Kidney glomerular epithelial cell (primary cell): ENCODE results near the gene MAGEF1.

Experiments used
- DNase-seq: peaks from one replicate; lab custom pipeline; 2025; lab: John Stamatoyannopoulos, UW

The MAGEF1 gene, protein sequence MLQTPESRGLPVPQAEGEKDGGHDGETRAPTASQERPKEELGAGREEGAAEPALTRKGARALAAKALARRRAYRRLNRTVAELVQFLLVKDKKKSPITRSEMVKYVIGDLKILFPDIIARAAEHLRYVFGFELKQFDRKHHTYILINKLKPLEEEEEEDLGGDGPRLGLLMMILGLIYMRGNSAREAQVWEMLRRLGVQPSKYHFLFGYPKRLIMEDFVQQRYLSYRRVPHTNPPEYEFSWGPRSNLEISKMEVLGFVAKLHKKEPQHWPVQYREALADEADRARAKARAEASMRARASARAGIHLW

DNA sequence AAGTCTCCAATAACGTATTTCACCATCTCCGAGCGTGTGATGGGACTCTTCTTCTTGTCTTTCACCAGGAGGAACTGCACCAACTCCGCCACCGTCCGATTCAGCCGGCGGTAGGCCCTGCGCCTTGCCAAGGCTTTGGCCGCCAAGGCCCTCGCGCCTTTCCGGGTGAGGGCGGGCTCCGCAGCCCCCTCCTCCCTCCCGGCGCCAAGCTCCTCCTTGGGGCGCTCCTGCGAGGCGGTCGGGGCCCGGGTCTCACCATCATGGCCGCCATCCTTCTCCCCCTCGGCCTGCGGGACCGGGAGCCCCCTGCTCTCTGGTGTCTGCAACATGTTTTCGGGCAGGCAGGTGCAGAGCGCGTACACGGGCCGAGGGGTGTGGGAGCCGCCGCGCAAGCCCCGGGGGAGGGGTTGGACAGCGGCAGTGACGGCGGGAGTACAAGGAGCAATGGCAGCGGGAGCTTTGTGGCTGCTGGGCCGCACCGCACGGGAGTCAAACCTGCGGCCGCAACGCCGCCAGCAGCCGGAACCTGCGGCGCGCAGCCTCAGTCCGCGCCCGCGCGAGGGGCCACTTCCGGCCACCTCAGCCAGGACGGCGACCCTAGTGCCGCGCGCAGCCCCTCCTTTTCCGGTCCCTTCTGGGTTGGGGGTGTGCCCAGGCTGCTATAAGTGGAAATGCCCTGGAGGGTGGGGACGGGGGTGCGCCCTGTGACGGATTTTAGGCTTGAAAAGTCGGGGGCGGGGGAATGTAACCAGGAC, at the start of gene MAGEF1:
Gene MAGEF1, minus strand, starts transcription at position 572 of the 755 bp plus-strand sequence. Its CDS starts 243 bp downstream, at position 329.
- peak; percentile 87 for DNase-seq

DNA sequence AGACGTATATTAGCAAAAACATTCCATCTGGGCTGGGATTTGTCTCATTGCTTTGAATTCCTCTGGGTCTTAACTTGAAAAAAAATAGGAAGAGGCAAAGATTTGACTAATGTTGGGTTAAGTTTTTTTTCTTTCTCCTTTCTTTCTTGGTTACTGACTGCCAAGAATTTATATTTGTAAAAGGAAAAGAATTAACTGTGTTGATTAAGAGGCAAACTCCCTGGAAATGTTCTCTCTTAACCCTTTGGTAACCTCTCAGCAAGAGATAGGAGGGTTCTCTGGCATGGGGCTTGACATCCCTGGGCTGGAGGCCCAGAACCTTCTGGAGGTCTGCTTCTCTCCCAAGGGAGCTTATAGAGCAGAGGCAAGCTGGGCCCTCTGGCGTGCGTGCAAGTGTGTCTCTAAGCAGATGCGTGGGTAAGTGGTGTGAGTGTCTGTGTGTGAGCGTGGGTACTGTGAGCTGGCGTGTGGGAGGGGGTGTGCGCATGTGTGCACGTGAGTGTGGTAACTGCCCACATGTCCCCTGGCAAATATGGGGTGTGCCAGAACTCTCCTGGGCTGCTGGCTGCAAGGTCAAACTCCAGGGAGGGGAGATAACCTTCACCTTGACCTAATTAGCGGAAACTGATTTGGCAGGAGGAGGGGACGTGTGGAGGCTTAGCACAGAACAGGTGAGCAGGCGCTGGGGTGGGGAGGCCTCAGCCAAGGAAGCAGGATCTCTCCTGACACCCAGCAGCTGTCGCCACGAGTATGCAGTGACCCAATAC, 49.4 kb upstream of the MAGEF1 start:
- DNase-seq, result no peak

DNA sequence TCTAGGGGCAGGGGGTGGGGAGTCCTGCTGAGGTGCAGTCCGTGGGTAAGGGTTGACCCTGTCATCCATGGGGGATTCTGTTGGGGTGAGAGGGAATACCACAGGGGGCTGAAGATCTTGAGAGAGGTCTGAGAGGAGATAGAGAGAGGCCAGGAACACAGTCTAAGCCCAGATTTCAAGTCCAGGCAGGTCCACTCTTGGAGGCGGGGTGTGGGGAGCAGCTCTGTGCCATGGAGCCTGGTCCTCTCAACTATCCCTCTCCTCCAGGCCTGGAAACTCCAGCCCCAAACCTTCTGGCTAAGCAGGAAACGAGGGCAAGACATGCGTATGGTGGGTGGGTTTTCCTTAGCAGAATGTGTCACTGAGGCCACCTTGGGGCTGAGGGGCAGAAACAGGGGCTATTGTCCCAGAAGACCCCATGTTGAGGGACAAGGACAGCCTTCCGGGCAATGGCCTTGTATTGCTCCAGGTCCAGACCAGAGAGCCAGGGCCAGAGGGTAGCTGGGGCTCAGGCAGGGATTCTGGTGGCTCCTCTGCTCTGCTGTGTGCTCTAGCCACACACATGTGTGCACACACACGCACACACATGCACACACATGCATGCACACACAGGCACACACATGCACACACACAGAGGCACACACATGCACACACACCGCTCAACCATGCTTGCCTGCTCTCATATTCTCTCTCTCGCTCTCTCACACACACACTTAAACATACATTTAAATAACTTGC, 48.6 kb upstream of the MAGEF1 start:
- DNase-seq, result no peak

DNA sequence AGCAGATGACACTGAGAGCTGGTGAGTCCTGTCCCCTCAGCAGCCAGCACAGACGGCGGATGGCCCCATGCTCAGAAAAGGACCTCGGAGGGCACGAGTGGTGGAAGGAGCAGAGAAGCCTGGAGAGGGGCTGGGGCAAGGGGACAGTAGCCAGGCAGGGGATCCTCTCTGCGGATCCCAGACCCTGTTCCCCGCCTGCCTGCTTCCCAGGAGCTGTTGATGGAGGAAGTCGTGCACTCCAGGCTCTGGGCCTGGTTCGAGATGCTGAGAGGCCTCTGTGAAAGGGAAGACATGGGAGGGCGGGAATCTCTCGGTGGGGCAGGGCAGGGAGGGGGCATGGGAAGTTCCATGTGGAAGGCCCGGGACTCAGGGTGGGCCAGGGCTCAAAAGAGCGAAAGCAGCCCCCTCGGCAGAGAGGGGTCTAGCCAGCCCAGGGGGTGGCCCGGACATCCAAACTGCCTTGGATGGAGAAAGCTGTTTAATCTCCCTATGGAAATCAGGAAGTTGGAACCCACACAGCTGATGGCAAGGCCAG, 47.9 kb upstream of the MAGEF1 start:
- DNase-seq, result no peak

DNA sequence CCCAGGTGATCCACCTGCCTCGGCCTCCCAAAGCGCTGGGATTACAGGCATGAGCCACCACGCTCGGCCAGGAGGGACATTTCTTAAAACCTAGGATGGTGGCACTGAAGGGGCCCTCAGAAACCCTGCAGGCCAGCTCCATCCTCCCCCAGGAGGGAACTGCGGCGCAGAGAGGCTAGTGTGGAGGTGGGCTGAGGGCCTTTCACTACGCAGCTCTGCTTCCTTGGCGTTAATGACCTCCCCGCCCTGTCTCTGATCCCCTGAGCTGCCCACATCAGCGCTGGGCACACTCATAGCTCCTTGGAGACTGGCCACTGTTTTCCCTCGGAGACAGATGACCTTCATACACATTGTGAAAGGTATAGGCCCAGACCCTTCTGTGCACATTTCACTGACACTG, 46.2 kb upstream of the MAGEF1 start:
- DNase-seq, result no peak

DNA sequence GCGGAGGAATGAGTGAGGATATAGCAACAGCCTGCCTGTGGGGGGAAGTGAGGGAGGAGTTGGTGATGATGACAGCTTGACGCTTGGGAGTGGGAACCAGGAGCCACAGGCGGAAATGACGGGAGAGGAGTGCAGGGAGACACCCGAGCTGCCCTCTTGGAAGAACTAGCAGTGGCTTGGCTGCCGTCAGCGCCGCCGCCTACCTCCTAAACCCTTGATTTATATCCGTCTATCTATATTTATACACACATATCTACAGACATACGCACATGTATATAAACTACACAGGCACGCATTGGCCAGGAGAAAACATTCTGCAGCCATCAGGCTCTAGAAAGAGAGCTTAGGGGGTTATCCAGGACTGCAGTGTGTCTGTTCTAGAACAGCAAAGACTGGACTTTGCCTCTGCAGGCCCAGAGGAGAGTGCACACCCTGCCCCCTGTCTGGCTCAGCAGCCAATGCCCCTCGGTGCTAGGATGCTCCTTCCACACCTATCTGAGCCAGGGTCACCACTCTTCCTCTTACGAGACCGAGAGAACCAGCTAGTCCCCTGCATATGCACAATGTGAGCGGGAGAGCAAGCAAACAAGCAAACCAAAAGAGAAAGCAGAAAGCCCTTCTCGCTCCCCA, 45.3 kb upstream of the MAGEF1 start:
- DNase-seq, result no peak

DNA sequence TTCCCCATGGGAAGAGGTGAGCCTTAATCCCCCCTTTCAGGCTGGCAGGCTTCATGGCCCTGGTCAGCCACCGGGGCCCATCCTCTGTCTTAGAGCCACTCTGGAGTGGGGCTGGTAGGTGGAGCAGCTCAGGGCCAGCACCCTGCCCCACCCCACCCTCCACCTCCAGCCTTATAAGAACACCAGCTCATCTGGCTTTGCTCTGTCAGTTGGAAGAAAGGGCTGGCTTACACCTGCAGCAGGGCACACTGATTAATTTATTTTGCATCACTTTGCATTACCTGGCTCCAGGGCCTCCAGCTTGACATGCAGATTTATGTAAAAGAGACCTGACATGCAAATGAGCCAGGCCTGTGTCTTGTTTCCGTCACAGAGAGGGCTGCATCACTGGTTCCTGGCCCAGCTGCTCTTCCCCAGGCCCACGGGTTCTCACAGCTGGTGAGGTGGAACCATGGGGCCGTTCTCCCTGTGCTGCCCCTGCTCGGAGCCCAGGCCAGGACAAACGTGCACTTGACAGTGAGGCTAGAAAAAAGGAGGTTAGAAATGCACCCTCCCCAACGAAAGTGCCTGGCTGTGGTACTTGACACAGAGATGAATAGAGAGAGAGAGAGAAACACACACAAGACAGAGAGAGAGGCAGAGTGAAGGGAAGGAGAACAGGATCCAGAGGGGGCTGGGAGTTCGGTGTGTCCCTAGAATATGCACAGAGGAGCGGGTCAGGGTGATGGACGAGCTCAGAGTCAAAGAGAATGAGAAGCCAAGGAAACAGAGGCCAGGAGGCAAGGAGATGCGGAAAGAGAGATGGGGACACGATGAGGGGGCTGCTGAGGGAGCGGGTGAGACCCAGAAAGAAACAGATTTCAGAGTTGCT, 44.5 kb upstream of the MAGEF1 start:
- DNase-seq, result no peak

DNA sequence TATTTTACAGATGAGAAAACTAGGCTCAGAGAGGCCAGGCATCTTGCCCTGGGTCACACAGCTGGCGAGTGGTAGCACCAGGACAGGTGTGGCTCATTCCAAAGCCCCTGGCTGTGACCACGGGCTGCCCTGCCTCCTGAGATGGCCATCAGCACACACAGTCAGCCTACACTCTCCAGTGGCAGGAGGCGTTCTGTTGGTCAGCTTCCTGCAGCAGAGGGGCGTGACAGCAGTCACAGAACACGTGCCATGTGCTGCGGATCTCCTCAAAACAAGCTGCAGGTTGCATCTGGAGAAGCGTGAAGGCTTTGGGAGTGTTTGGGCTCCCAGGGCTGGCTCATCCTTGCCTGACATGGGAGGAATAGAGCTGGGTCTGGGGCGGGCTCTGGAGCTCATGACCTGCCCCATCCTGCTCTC, 43.5 kb upstream of the MAGEF1 start:
- no peak for DNase-seq

DNA sequence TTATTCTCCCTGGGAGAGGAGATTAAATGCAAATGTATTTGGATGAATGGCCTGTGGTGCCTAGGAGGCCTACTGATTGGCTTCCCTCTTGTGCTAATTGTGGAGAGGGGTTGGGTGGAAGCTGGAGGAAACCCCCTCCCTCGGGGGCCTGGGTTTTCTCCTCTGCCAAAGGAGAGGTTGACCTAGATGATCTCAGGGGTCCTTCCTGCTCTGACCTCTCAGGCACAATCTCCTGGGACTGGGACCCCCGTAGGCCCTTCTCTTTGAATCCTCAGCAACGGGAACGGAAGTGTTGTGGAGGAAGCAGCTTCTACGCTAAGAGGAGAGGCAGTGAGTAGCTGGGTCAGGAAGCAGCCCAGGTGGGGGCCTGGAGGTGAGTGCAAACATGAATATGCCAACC, 40.5 kb upstream of the MAGEF1 start:
- DNase-seq, result no peak

DNA sequence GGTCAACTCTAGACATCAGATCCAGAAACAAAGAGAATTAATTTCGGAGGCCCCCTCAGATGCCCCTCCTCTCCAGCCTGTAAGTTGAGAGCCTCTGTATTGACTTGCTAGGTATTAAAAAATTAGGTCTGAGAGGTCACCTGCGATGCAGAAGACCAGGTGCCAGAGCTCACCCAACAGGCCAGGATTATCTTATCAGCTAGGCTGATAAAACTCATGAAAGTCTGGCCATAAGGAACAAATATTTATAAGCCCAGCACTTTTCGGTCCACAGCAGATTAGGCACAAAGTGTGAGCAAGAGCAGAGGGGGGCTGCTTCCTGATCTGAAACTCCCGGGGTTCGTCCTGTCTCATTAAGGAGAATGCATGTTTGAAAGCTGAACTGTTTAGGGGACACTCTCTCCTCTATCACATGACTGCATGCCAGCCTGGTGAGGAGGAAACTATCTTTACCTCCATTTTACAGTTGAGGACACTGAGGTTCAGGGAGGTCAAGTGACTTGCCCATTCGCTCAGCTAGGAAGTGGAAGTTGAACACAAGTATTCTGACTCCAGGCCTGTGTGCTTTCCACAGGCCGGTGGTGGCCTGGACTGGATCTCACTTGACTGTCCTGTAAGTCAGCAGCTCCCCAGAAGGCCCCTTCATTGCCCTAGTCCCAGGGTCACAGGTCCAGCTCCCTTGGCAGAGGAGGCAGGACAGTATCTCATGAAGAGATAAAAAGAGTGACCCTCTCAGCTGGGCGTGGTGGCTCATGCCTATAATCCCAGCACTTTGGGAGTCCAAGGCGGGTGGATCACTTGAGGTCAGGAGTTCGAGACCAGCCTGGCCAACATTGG, 39.6 kb upstream of the MAGEF1 start:
- DNase-seq, result no peak

DNA sequence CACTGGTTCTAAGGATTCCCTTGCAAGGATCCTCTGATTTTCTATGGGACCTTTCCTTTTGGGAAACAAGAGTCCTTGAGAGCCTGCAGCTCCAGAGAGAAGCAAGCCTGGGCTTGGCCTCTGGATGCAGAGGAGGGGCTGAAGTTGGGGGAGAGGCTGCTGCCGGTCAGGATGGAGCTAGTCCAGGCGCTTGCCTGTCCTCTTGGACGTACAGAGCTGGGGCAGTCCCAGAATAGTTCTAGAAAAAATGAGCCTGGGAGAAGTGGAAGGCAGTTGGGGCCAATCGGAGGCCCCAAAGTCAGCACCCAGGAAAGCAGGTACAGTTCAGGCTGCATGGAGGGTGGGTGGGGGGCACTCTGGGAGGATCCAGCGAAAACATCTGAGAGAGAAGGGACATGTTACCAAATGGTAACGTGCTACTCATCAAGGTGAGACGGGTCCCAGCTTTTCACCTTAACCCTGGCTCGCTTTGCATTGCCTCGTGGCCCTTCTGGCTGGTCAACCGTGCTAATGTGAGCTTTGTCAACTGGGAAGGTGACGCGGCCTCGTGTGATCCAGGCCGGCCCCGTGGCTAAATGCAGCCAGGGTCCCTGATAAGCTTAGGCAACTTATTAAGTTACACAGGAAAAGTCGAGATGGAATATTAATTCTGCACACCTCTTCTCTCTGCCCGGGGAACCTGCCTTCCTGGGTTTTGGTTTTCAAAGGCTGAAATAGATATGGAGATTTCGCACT, 38.7 kb upstream of the MAGEF1 start:
- DNase-seq, result no peak

DNA sequence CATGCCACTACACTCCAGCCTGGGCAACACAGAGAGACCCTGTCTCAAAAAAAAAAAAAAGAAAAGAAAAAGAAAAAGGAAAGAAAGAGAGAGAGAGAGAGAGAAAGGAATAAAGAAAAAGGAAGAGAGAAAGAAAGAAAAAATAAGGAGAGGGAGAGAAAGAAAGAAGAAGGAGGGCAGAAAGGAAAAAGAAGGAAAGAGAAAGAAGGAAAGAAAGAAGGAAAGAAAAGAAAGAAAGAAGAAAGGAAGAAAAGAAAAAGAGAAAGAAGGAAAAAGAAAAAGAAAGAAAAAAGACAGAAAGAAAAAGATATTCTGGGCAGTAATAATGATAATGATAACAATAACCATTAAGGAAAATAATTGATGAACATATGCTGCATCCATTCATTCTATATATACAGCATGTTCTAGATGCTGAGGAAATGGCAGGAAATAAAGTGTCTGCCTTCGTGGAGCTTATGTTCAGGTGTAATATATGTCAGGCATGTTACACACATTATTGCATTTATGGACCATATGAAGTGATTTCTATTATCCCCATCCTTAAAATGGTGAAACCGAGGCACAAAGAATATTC, 37.4 kb upstream of the MAGEF1 start:
- no peak for DNase-seq

DNA sequence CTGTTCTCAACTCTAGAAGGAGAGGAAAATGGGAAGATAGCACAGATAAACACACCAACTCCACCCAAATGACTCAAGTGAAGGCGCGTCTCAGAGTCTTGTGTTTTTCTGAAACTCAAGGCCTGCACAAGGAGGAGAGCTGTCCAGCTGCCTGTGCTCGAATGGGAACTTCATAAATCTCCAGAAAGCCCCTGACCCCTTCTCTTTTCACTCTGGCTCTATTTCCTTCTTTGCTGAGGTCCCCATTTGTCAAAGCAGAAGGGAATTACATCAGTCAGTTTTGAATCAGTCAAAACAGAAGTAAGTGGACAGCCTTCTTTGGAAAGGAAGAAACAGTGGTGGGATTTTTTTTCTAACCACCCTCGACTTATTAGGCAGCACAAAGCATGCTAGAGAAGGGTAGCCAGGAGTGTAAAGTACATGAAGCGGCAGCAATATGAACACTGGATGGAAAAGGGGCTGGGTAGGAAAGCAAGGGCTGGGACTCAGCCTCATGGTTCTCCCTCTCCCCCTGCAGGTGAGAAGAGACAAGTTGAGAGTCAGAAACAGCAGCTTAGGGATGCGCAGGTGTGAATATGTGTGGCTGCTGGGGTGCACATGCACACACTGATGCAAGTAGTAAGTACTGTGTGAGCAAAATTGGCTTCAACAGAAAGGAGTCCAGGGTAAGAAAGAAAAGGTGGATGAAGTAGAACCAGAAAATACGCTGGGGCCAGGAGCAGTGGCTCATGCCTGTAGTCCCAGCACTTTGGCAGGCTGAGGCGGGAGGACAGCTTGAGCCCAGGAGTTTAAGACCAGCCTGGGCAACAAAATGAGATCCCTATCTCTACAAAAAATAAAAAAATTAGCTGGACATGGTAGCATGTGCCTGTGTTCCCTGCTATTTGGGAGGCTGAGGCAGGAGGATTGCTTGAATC, 36.6 kb upstream of the MAGEF1 start:
- DNase-seq, result no peak

DNA sequence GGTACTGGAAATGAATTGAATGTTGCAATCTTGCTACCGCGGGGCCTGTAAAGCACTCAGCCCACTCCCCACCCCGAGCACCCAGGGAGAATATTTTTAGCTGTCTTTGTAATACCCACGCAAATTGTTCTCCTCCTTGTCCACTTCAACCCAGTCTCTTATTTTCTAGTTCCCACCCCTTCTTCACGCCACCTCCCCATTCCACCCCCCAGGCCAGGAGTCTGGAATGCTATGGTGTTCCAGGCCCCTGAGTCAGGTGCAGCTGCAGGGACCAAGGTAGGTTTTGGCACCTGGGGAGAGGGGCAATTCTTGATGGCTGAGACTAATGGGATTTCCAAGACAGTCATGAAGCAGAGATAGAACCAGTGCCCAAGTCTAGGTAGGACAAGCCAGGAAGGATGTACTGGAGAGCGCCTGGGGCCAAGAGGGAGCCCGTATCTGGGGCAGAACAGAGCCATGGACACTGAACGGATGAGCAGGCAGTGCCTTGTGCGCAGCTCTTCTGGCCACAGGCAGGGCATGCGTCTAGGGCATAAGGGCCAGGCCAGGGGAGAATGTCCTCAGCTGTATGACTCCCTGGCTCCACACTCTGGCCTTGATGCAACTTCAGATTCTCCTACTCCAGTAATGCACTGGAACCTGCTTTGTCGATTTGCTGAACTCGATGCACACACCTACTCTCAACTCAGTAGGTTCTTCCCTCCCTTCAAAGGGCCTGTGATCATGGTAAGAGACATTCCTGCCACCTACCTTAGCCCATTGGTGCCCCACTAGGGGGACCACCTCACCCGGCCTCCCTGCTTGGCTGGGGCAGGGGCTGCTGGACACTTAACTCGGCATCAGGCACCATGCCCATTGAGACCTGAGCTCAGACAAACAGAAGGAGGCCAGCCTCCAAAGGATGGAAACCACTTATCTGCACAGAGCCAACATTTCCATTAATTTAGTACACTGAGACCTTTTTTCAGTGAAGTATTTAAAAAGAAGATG, 34.6 kb upstream of the MAGEF1 start:
- DNase-seq, result no peak

DNA sequence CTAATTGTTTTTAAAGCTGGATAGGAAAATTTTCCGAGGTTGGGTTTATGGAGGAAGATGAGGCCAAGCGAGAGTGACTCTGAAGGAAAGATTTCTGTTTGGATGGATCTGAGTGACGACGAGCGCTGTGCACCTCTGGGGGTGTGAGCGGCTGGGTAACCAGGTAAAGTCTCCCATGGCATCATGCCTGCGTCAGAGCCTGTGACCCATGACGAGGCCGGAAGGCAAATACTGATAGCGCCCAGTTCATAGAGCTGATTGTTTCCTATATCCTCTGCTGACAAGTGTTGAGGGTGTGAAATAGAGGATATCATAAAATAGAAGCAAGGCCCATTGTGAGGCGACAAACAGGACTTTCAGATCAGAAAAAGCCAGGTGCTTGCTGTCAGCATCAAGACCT, 33.7 kb upstream of the MAGEF1 start:
- DNase-seq, result no peak

DNA sequence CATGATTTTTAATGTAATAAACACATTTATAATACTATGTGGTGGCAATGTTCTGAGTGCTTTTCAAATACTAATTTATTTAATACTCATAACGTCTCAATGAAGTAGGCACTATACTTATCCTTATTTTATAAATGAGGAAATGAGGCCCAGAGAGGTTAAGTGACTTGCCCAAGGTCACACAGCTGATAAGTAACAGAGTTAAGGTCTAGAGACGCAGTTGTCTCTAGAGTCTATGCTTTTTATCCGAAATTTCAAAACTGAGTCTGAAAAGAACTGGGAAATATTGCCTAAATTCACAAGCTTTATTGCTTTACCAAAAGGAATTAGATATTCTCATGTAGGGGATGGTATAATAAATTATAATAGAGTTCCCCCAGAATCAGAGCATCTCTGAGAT, 31.4 kb upstream of the MAGEF1 start:
- no peak for DNase-seq
